ENCODE measurements around the gene HAUS5. TPM values are rescaled to one million over a fixed set of nuclear protein-coding genes. Genes with fewer than 3 reads are reported as not detected.

Gene HAUS5
- total RNA-seq, 2 experiments from 2014 or later, result 58.1 to 61.5 TPM

DNA sequence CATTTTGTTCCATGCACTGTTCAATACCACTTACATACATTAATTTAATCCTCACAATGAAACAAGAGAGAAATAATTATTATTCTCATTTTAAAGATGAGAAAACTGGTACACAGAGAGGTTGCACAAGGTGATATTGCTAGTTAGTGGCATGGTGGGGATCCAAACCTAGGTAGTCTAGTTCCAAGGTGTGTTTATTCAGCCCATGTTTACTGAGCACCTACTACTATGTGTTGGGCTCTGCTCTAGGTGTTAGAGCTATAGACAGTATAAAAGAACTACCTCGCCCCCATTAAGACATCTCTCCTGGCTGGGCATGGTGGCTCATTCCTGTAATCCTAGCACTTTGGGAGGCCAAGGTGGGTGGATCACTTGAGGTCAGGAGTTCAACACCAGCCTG, 29.8 kb upstream of the HAUS5 start:
- Histone ChIP-seq H3K9me3 (ENCODE audit: low read length) (no peaks in the 10 kb centered on the region), H3K27ac (ENCODE audit: low read depth, low read length, poor library complexity, severe bottlenecking) (no peak overlapping the region), H3K4me2 (ENCODE audit: low read length) (no peak overlapping the region), H4K20me1 (ENCODE audit: insufficient read depth, low read length) (no peaks in the 10 kb centered on the region), H3K36me3 (ENCODE audit: insufficient read depth, low read length) (no peaks in the 10 kb centered on the region), H3K9me2 (ENCODE audit: insufficient read depth, low read length) (no peaks in the 10 kb centered on the region), H3K4me1 (ENCODE audit: insufficient read depth, low read length, poor library complexity, severe bottlenecking) (no peaks in the 10 kb centered on the region), H3K4me3 (ENCODE audit: low read depth, low read length, poor library complexity, severe bottlenecking) (no peak overlapping the region), H2AFZ (ENCODE audit: low read length) (no peak overlapping the region), H3K79me2 (ENCODE audit: insufficient read depth, low read depth, low read length) (no peaks in the 10 kb centered on the region)
- CTCF ChIA-PET (ENCODE audit: unreplicated experiment), result no interaction called here
- intact Hi-C loops (cut with micrococcal nuclease; ENCODE audit: unreplicated experiment), result no loop called here
- TF ChIP-seq, protein P1, sequence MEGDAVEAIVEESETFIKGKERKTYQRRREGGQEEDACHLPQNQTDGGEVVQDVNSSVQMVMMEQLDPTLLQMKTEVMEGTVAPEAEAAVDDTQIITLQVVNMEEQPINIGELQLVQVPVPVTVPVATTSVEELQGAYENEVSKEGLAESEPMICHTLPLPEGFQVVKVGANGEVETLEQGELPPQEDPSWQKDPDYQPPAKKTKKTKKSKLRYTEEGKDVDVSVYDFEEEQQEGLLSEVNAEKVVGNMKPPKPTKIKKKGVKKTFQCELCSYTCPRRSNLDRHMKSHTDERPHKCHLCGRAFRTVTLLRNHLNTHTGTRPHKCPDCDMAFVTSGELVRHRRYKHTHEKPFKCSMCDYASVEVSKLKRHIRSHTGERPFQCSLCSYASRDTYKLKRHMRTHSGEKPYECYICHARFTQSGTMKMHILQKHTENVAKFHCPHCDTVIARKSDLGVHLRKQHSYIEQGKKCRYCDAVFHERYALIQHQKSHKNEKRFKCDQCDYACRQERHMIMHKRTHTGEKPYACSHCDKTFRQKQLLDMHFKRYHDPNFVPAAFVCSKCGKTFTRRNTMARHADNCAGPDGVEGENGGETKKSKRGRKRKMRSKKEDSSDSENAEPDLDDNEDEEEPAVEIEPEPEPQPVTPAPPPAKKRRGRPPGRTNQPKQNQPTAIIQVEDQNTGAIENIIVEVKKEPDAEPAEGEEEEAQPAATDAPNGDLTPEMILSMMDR (conservative IDR thresholded peaks at IDR 0.05; ENCODE audit: low read length), result no peak
- TF ChIP-seq EZH2phosphoT487 (IDR thresholded peaks at IDR 0.05; ENCODE audit: borderline replicate concordance, low read depth, low read length), result no peak
- BruUV-seq (replicated peaks), result no TSS peak
- DNase-seq (ENCODE audit: low spot score), result no peak
- POLR2A ChIA-PET, result no interaction called here

DNA sequence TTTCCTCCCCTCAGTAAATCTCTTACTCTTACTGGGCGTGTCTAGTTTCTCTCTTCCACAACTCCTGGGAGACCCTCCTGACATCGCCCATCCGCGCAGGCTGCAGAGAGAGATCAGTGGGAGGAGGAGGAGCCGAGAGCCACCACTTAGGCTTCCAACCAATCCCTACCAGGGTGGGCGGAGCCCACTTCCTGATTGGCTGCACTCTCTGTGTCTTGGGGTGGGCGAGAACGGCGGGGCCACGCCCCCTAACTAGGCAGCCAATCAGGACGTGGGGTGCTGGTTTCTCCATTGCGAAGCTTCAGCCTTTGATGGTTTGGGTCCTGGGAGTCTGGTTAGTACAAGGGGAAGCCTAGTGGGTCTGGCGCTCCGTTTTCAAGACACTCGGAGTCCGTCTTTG, 26.7 kb upstream of the HAUS5 start, which contains the start of gene PMIS2:
TSS of gene PMIS2 (plus strand) at position 326 of the 400 bp plus-strand sequence. CDS start 87 bp downstream, outside the sequence.
- H3K4me1 ChIP-seq (ENCODE audit: insufficient read depth, low read length, poor library complexity, severe bottlenecking), result no peaks in the 10 kb centered on the region
- TF ChIP-seq EZH2phosphoT487 (IDR thresholded peaks at IDR 0.05; ENCODE audit: borderline replicate concordance, low read depth, low read length), result no peak
- TF ChIP-seq, protein P1 (conservative IDR thresholded peaks at IDR 0.05; ENCODE audit: low read length), result no peak
- intact Hi-C loops (cut with micrococcal nuclease; ENCODE audit: unreplicated experiment), result no loop called here
- H3K9me3 ChIP-seq (ENCODE audit: low read length), result no peaks in the 10 kb centered on the region
- H2AFZ ChIP-seq (ENCODE audit: low read length), result no peak within 1 kb of the TSS
- DNase-seq (ENCODE audit: low spot score), result peak; percentile 37
- no peaks in the 10 kb centered on the region for H4K20me1 ChIP-seq (ENCODE audit: insufficient read depth, low read length)
- H3K79me2 ChIP-seq (ENCODE audit: insufficient read depth, low read depth, low read length), result no peaks in the 10 kb centered on the region
- no peak within 1 kb of the TSS for H3K4me3 ChIP-seq (ENCODE audit: low read depth, low read length, poor library complexity, severe bottlenecking)
- ChIA-PET CTCF (ENCODE audit: unreplicated experiment) (no interaction called here), POLR2A (no interaction called here)
- no peaks in the 10 kb centered on the region for H3K9me2 ChIP-seq (ENCODE audit: insufficient read depth, low read length)
- no TSS peak for BruUV-seq (replicated peaks)
- no peaks in the 10 kb centered on the region for H3K36me3 ChIP-seq (ENCODE audit: insufficient read depth, low read length)
- H3K4me2 ChIP-seq (ENCODE audit: low read length), result no peak within 1 kb of the TSS
- no peak within 1 kb of the TSS for H3K27ac ChIP-seq (ENCODE audit: low read depth, low read length, poor library complexity, severe bottlenecking)

DNA sequence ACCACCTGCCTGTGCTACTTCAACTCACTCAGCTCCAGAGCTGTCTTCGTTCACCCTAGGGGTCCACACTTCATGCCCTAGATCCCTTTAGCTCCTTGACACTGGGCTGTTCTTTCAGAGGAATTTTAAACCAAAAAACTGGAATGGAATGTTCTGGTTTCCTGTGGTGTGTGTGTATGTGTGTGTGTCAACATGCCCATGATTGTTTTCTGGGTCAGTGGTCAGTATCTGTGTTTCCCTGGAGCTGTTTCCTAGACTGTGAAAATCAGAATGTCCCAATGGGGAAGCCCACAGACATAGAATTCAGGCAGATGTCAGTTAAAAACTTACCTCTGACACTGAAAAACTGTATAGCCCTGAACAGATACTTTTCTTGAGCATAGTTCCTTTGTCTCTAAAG, 25.2 kb upstream of the HAUS5 start:
- POLR2A ChIA-PET, result no interaction called here
- intact Hi-C loops (cut with micrococcal nuclease; ENCODE audit: unreplicated experiment), result no loop called here
- CTCF ChIA-PET (ENCODE audit: unreplicated experiment), result no interaction called here
- no peak for DNase-seq (ENCODE audit: low spot score)
- no peaks in the 10 kb centered on the region for H3K9me3 ChIP-seq (ENCODE audit: low read length)
- H2AFZ ChIP-seq (ENCODE audit: low read length), result no peak overlapping the region
- no peak overlapping the region for H3K4me3 ChIP-seq (ENCODE audit: low read depth, low read length, poor library complexity, severe bottlenecking)
- no peak overlapping the region for H3K27ac ChIP-seq (ENCODE audit: low read depth, low read length, poor library complexity, severe bottlenecking)
- H3K4me2 ChIP-seq (ENCODE audit: low read length), result no peak overlapping the region
- no peaks in the 10 kb centered on the region for H3K4me1 ChIP-seq (ENCODE audit: insufficient read depth, low read length, poor library complexity, severe bottlenecking)
- no TSS peak for BruUV-seq (replicated peaks)
- TF ChIP-seq EZH2phosphoT487 (IDR thresholded peaks at IDR 0.05; ENCODE audit: borderline replicate concordance, low read depth, low read length), result no peak
- TF ChIP-seq, protein P1 (conservative IDR thresholded peaks at IDR 0.05; ENCODE audit: low read length), result no peak
- no peaks in the 10 kb centered on the region for H3K9me2 ChIP-seq (ENCODE audit: insufficient read depth, low read length)
- H3K79me2 ChIP-seq (ENCODE audit: insufficient read depth, low read depth, low read length), result no peaks in the 10 kb centered on the region
- H4K20me1 ChIP-seq (ENCODE audit: insufficient read depth, low read length), result no peaks in the 10 kb centered on the region
- H3K36me3 ChIP-seq (ENCODE audit: insufficient read depth, low read length), result no peaks in the 10 kb centered on the region
